GM12873 (cell line): ENCODE data around the gene APPL2.

Source experiments
- CTCF ChIP-seq: IDR thresholded peaks from 2 replicates; pipeline ENCODE4 v1.5.1; 2012; ENCODE audit warnings: low read depth, mild to moderate bottlenecking, moderate library complexity, low read length, control low read depth; ENCODE audit not compliant: insufficient read depth; ENCODE audit errors: missing control alignments

APPL2 gene

DNA sequence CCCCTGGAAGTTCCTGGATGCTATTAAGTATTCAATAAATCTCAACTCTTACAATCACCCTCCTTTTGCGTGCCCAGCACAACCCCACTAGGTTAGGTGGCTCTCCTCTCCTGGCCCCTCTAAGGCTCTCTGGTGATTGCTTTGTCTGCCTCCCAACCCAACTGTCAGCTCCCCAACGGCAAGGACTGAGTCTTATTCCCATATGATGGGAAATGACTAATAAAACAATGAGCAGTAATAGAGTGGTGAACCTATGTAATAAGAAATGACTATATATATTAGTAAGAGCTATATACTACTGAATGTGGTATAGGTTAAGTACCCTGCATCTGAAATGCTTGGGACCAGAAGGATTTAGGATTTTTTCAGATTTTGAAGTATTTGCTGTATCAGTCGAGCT is 8.1 kb downstream of the APPL2 start:
- no peak for TF ChIP-seq CTCF

GRCh38 chr12:105226219-105226618 is 9.8 kb downstream of the APPL2 start:
- no peak for TF ChIP-seq CTCF

GRCh38 chr12:105225505-105226015 is 10.4 kb downstream of the APPL2 start:
- TF ChIP-seq CTCF = no peak

DNA sequence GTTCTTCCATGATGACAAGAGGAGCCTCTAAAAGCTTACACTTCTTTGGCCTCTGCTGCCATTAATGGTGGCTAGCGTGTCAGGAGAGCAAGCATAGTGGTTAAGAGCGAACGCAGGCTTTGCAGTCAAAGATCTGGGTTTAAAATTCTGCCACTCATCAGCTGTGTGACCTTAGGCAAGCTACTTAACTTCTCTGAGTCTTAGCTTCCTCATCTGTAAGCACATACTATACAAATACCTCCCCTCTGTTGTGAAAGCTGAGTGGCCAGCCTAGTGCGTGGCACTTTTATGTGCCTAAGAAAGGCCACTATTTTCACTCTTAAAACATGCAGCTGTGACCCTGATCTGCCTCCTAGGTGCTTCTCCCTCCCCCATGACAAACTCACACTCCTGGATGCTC is 11.6 kb downstream of the APPL2 start:
- TF ChIP-seq CTCF = no peak

DNA sequence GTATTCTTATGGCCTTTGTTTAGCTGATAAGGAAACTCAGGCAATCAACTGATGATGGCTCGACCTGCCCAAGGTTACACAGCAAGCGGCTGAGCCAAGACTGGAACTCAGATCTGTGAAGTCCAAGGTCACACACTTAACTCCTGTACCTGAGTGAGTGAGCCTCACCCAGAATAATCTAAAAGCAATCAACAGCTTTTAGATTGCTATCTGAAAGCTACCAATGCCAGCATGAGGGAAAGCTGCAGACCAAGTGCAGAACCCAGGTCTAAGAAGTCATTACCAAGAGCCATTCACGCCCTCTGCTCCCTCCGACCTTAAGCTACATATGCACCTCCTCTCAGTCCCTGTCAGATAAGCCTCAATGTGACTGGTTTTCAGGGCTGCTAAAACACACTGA is 12.1 kb downstream of the APPL2 start:
- TF ChIP-seq CTCF = no peak

GRCh38 chr12:105223352-105223845 is 12.6 kb downstream of the APPL2 start:
- no peak for TF ChIP-seq CTCF

GRCh38 chr12:105222726-105223351 is 13.1 kb downstream of the APPL2 start:
- TF ChIP-seq CTCF = no peak
